ENCODE measurements around the gene TTLL5. TPM values are rescaled to one million over a fixed set of nuclear protein-coding genes. Genes with fewer than 3 reads are reported as not detected.

Gene TTLL5
- total and polyA plus RNA-seq, 10 of the 15 experiments (the other 5 are each of a cell fraction or from before 2014, with no cell fraction given) = 3.2 to 25.9 (median 13.8) TPM

GRCh38 chr14:75769047-75769685 lies 108.1 kb downstream of the TTLL5 start (continued):
- TF ChIP-seq, protein P1, sequence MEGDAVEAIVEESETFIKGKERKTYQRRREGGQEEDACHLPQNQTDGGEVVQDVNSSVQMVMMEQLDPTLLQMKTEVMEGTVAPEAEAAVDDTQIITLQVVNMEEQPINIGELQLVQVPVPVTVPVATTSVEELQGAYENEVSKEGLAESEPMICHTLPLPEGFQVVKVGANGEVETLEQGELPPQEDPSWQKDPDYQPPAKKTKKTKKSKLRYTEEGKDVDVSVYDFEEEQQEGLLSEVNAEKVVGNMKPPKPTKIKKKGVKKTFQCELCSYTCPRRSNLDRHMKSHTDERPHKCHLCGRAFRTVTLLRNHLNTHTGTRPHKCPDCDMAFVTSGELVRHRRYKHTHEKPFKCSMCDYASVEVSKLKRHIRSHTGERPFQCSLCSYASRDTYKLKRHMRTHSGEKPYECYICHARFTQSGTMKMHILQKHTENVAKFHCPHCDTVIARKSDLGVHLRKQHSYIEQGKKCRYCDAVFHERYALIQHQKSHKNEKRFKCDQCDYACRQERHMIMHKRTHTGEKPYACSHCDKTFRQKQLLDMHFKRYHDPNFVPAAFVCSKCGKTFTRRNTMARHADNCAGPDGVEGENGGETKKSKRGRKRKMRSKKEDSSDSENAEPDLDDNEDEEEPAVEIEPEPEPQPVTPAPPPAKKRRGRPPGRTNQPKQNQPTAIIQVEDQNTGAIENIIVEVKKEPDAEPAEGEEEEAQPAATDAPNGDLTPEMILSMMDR (IDR thresholded peaks at IDR 0.05 in 2 of 3, conservative IDR thresholded peaks at IDR 0.05 in 1 of 3; ENCODE audit: control insufficient read depth in 2 of 3, extremely low read depth in 1 of 3, insufficient read depth in 1 of 3, low read depth in 3 of 3, low read length in 3 of 3) = no peak
- TF ChIP-seq MAX (IDR thresholded peaks at IDR 0.05; ENCODE audit: low read depth, low read length) = no peak
- no peak for TF ChIP-seq ESRRA (IDR thresholded peaks at IDR 0.05; ENCODE audit: low read length)
- peak; percentile 38 for TF ChIP-seq RUNX3 (IDR thresholded peaks at IDR 0.05; ENCODE audit: low read length)
- 0 out of 2 replicates have a peak, but pooled peaks have one; percentile 22 for TF ChIP-seq NR2F1 (conservative IDR thresholded peaks at IDR 0.05)
- no peak for TF ChIP-seq EGR1 (IDR thresholded peaks at IDR 0.05; ENCODE audit: borderline replicate concordance in 1 of 2, low read depth in 2 of 2, low read length in 2 of 2)
- no peak for TF ChIP-seq EZH2 (IDR thresholded peaks at IDR 0.05; ENCODE audit: borderline replicate concordance, control insufficient read depth, low read depth, low read length)
- no peak for TF ChIP-seq ASH2L (IDR thresholded peaks at IDR 0.05; ENCODE audit: borderline replicate concordance, low read depth)
- TF ChIP-seq ZZZ3 (IDR thresholded peaks at IDR 0.05; ENCODE audit: control insufficient read depth, insufficient read length, low read depth) = no peak
- no peak for TF ChIP-seq IRF4 (IDR thresholded peaks at IDR 0.05; ENCODE audit: low read depth, low read length)
- peak; percentile 71 to 80; a peak in 3 of 4 replicates for TF ChIP-seq EP300 (IDR thresholded peaks at IDR 0.05; ENCODE audit: borderline replicate concordance in 1 of 2, control insufficient read depth in 1 of 2, low read depth in 2 of 2, low read length in 2 of 2)
- TF ChIP-seq E2F8 (IDR thresholded peaks at IDR 0.05; ENCODE audit: low read depth, partially characterized antibody) = no peak
- TF ChIP-seq CHD2 (IDR thresholded peaks at IDR 0.05; ENCODE audit: borderline replicate concordance, low read depth, low read length) = peak; percentile 37; the same call in 1 of the 2 replicates
